Mesenchymal stem cell (in vitro differentiated cells and primary cell): ENCODE measurements around the gene CLP1.
"Not testable (repeated sequence)": the region's sequence is repeated elsewhere in the genome, so short reads cannot be mapped to it uniquely, and the experiment has no call there.

Experiments
- DNase-seq: peaks from one replicate; pipeline ENCODE4 v3.0.0-alpha.2; 2013
- H2AFZ ChIP-seq: one replicate; pipeline ENCODE4 v1.6.1; 2013; ENCODE audit warnings: low read depth, mild to moderate bottlenecking, control low read depth, inconsistent platforms, low read length, moderate library complexity
- H2AK5ac ChIP-seq: 2 replicates; pipeline ENCODE4 v1.6.1; 2013; ENCODE audit warnings: low read length, moderate library complexity, mild to moderate bottlenecking, inconsistent platforms; ENCODE audit not compliant: severe bottlenecking
- H2BK120ac ChIP-seq: one replicate; pipeline ENCODE4 v1.6.1; 2013; ENCODE audit warnings: low read depth, mild to moderate bottlenecking, inconsistent platforms, low read length, moderate library complexity
- H2BK12ac ChIP-seq, 2 experiments: one replicate each; pipeline ENCODE4 v1.6.1; 2013; ENCODE audit warnings: inconsistent platforms in 2 of 2, low read length in 2 of 2, mild to moderate bottlenecking in 2 of 2, moderate library complexity in 2 of 2, control low read depth in 1 of 2
- H2BK15ac ChIP-seq: one replicate; pipeline ENCODE4 v1.6.1; 2013; ENCODE audit warnings: mild to moderate bottlenecking, low read depth, inconsistent platforms; ENCODE audit not compliant: poor library complexity, severe bottlenecking
- H2BK5ac ChIP-seq: 2 replicates; pipeline ENCODE4 v1.6.1; 2013; ENCODE audit warnings: low read depth, mild to moderate bottlenecking, low read length, control low read depth, inconsistent platforms; ENCODE audit not compliant: poor library complexity, severe bottlenecking
- H3K14ac ChIP-seq, 2 experiments: one replicate each; pipeline ENCODE4 v1.6.1; 2013; ENCODE audit warnings: inconsistent platforms in 2 of 2, low read length in 2 of 2, control low read depth in 1 of 2, mild to moderate bottlenecking in 1 of 2, moderate library complexity in 1 of 2
- H3K18ac ChIP-seq, 2 experiments: one replicate each; pipeline ENCODE4 v1.6.1; 2013; ENCODE audit warnings: inconsistent platforms in 2 of 2, low read length in 2 of 2, control low read depth in 1 of 2, low read depth in 1 of 2, mild to moderate bottlenecking in 1 of 2
- H3K23ac ChIP-seq, 2 experiments: one replicate each; pipeline ENCODE4 v1.6.1; 2013; ENCODE audit warnings: inconsistent platforms in 2 of 2, low read length in 2 of 2, mild to moderate bottlenecking in 2 of 2, moderate library complexity in 2 of 2, control low read depth in 1 of 2
- H3K27ac ChIP-seq: 2 replicates; pipeline ENCODE4 v1.5.1; 2013; ENCODE audit warnings: mild to moderate bottlenecking, moderate library complexity, low read length, control low read depth, inconsistent platforms; ENCODE audit not compliant: poor library complexity, severe bottlenecking
- H3K27me3 ChIP-seq, 2 experiments: 2 replicates each; pipeline versions ENCODE4 v1.6.1 to v1.7.0; 2013; ENCODE audit warnings: low read length in 2 of 2, mild to moderate bottlenecking in 2 of 2, moderate library complexity in 2 of 2, control low read depth in 1 of 2, inconsistent platforms in 1 of 2; ENCODE audit not compliant: control insufficient read depth in 1 of 2, insufficient read depth in 1 of 2
- H3K36me3 ChIP-seq, 2 experiments: 2 replicates each; pipeline versions ENCODE4 v1.6.1 to v1.7.0; 2013; ENCODE audit warnings: low read length in 2 of 2, control low read depth in 1 of 2, inconsistent platforms in 1 of 2, low read depth in 1 of 2, mild to moderate bottlenecking in 1 of 2; ENCODE audit not compliant: insufficient read depth in 2 of 2, control insufficient read depth in 1 of 2
- H3K4ac ChIP-seq, 2 experiments: one replicate each; pipeline ENCODE4 v1.6.1; 2013; ENCODE audit warnings: inconsistent platforms in 2 of 2, low read length in 2 of 2, mild to moderate bottlenecking in 2 of 2, moderate library complexity in 2 of 2, control low read depth in 1 of 2, low read depth in 1 of 2
- H3K4me1 ChIP-seq: 2 replicates; pipeline ENCODE4 v1.6.1; 2013; ENCODE audit warnings: low read depth, low read length, control low read depth; ENCODE audit not compliant: control insufficient read depth, insufficient read depth
- H3K4me2 ChIP-seq: 2 replicates; pipeline ENCODE4 v1.6.1; 2013; ENCODE audit warnings: low read length, mild to moderate bottlenecking, inconsistent platforms; ENCODE audit not compliant: poor library complexity, severe bottlenecking
- H3K4me3 ChIP-seq, 2 experiments: 2 replicates each; pipeline versions ENCODE4 v1.5.1 to v1.7.0; 2013; ENCODE audit warnings: low read length in 2 of 2, mild to moderate bottlenecking in 2 of 2, control low read depth in 1 of 2, low read depth in 1 of 2; ENCODE audit not compliant: insufficient read depth in 1 of 2
- H3K79me1 ChIP-seq: replicated peaks from 2 replicates; pipeline ENCODE4 v1.6.1; 2013; ENCODE audit warnings: mild to moderate bottlenecking, control low read depth, low read length, inconsistent platforms; ENCODE audit not compliant: poor library complexity, severe bottlenecking
- H3K9ac ChIP-seq: 2 replicates; pipeline ENCODE4 v1.7.0; 2013; ENCODE audit warnings: mild to moderate bottlenecking, low read length, moderate library complexity
- H3K9me3 ChIP-seq: 2 replicates; pipeline ENCODE4 v1.7.0; 2013; ENCODE audit warnings: mild to moderate bottlenecking, low read length; ENCODE audit not compliant: control insufficient read depth
- H4K8ac ChIP-seq: one replicate; pipeline ENCODE4 v1.6.1; 2013; ENCODE audit warnings: inconsistent platforms, mild to moderate bottlenecking, low read length, moderate library complexity
- H4K91ac ChIP-seq: one replicate; pipeline ENCODE4 v1.6.1; 2013; ENCODE audit warnings: mild to moderate bottlenecking, low read length, inconsistent platforms
- WGBS: methylation state at CpG from one replicate; pipeline ENCODE4 v1.1.7; 2013; ENCODE audit warnings: mixed read lengths; 5-methylcytosine and 5-hydroxymethylcytosine counted together

The CLP1 gene

DNA sequence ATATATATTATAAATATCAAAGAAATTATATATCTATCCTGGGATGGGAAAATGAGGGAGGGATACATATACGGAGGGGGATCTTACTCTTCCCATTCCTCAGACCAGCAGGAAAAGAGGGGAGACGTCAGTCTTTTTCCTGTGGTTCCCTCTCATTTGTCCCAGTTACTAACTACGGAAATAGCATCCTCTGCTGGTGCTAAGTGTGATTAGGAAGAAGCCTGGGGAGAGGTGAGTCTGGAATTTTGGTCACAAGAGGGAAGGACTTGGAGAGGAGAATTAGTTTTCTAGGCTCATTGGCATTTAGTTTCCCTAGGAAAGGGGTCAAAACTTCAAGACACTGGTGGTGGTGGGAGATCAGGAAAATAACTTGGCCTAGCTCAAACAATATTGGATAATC is 42.9 kb downstream of the CLP1 start:
- Histone ChIP-seq H3K18ac (no peak overlapping the region), H2AFZ (no peak overlapping the region), H3K27ac (no peak overlapping the region), H3K79me1 (peaks cover 31% of the 10 kb centered on the region), H3K14ac (no peak overlapping the region), H4K8ac (no peak overlapping the region), H3K27me3 (no peaks in the 10 kb centered on the region), H3K9me3 (no peaks in the 10 kb centered on the region), H2BK15ac (no peak overlapping the region), H2BK120ac (no peak overlapping the region), H3K9ac (no peak overlapping the region), H3K36me3 (peaks cover 62 to 81% of the 10 kb centered on the region in 2 experiments), H3K23ac (no peak overlapping the region), H3K4ac (no peak overlapping the region), H3K4me2 (no peak overlapping the region), H4K91ac (no peak overlapping the region), H3K4me3 (no peak overlapping the region), H2BK12ac (no peak overlapping the region), H2BK5ac (no peak overlapping the region), H2AK5ac (no peak overlapping the region), H3K4me1 (no peaks in the 10 kb centered on the region)
- 100% methylated on average over 1 of the region's 3 CpGs for WGBS
- DNase-seq = no peak

DNA sequence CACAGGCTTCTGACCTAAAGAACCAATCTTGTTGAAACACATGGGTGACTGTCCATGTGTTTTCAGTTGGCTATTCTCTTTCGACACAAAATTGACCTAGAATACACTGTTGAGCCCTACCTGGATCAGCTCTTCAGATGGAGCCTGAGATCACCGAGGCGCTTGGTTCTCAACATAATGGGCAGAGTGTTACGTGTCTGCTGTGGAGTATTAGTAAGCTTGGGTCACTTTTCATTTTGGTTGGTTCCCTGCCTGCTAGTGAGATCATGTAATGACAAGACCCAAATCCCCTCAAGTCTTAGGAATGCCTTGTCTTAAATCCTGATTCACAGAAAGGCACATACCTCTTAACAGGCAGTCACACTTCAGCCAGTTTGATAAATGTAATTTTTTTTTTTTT is 45.8 kb downstream of the CLP1 start:
- no peaks in the 10 kb centered on the region for H3K4me1 ChIP-seq
- no peak overlapping the region for H3K14ac ChIP-seq
- WGBS = 100% methylated on average over 4 of the region's 4 CpGs
- H3K4me3 ChIP-seq = no peak overlapping the region
- H3K9ac ChIP-seq = peak overlapping the region; percentile 67
- H2AFZ ChIP-seq = no peak overlapping the region
- H2BK120ac ChIP-seq = no peak overlapping the region
- no peak overlapping the region for H2BK5ac ChIP-seq
- no peak overlapping the region for H4K8ac ChIP-seq
- H3K4me2 ChIP-seq = no peak overlapping the region
- H3K79me1 ChIP-seq = peaks cover 36% of the 10 kb centered on the region
- DNase-seq = no peak
- H3K27me3 ChIP-seq = no peaks in the 10 kb centered on the region
- no peak overlapping the region for H3K18ac ChIP-seq
- H2BK15ac ChIP-seq = no peak overlapping the region
- H3K27ac ChIP-seq = no peak overlapping the region
- no peak overlapping the region for H2AK5ac ChIP-seq
- H3K23ac ChIP-seq = no peak overlapping the region
- H4K91ac ChIP-seq = no peak overlapping the region
- no peak overlapping the region for H2BK12ac ChIP-seq
- no peak overlapping the region for H3K4ac ChIP-seq
- H3K36me3 ChIP-seq = peaks cover 43 to 71% of the 10 kb centered on the region in 2 experiments
- H3K9me3 ChIP-seq = no peaks in the 10 kb centered on the region

DNA sequence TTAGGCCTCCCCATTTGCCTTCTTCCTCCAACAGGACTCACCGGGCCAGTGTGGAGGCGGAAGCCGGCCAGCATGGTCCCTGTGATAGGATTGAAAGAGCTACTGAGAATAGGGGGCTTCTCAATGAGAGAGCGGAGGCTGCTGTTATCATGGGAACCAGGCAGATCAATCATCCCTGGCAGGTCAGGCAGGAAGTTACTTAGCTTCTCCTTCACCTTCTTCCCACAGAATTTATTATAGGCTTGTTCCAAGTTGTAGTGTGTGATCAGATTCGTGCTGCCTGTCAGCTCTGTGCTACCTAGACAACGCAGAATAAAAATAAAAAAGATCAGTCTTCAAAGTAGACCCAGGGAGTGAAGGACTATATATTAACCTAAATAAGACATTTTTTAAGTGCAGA is 47.4 kb downstream of the CLP1 start:
- H2AK5ac ChIP-seq = no peak overlapping the region
- no peaks in the 10 kb centered on the region for H3K27me3 ChIP-seq
- no peak overlapping the region for H3K9ac ChIP-seq
- H4K91ac ChIP-seq = no peak overlapping the region
- H3K18ac ChIP-seq = no peak overlapping the region
- H3K79me1 ChIP-seq = peaks cover 31% of the 10 kb centered on the region
- no peak overlapping the region for H3K4me2 ChIP-seq
- no peaks in the 10 kb centered on the region for H3K4me1 ChIP-seq
- H3K14ac ChIP-seq = no peak overlapping the region
- H3K9me3 ChIP-seq = no peaks in the 10 kb centered on the region
- H3K4me3 ChIP-seq = no peak overlapping the region
- no peak overlapping the region for H4K8ac ChIP-seq
- H3K4ac ChIP-seq = no peak overlapping the region
- H2BK120ac ChIP-seq = no peak overlapping the region
- no peak overlapping the region for H3K23ac ChIP-seq
- no peak overlapping the region for H2BK15ac ChIP-seq
- no peak overlapping the region for H3K27ac ChIP-seq
- WGBS = 100% methylated on average over 1 of the region's 6 CpGs
- no peak for DNase-seq
- H2BK12ac ChIP-seq = no peak overlapping the region
- no peak overlapping the region for H2BK5ac ChIP-seq
- peaks cover 33 to 62% of the 10 kb centered on the region in 2 experiments for H3K36me3 ChIP-seq
- H2AFZ ChIP-seq = no peak overlapping the region

DNA sequence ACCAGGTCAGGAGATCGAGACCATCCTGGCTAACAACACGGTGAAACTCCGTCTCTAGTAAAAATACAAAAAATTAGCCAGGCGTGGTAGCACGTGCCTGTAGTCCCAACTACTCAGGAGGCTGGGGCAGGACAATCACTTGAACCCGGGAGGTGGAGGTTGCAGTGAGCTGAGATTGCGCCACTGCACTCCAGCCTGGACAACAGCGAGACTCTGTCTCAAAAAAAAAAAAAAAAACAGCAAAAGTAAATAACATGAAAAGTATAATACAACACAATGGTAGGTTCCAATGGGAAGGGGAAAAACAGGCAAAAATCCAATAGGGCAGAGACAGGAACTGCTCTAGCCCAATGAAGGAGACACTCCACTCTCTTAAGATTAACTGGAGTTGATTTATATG is 47.9 kb downstream of the CLP1 start:
- H2BK15ac ChIP-seq, H3K4me2 ChIP-seq, H3K4me3 ChIP-seq, H2BK120ac ChIP-seq, H4K91ac ChIP-seq, H3K14ac ChIP-seq, H3K18ac ChIP-seq, H2AFZ ChIP-seq, H3K23ac ChIP-seq, H3K9me3 ChIP-seq, H3K27me3 ChIP-seq, H3K4ac ChIP-seq, H3K4me1 ChIP-seq, H2BK5ac ChIP-seq, H3K9ac ChIP-seq, H4K8ac ChIP-seq, H2AK5ac ChIP-seq, H3K27ac ChIP-seq, DNase-seq, H2BK12ac ChIP-seq: not testable (repeated sequence)
- 93% methylated on average over 7 of the region's 8 CpGs for WGBS
- peaks cover 30 to 58% of the 10 kb centered on the region in 2 experiments for H3K36me3 ChIP-seq
- H3K79me1 ChIP-seq = peaks cover 30% of the 10 kb centered on the region
